GM18867 (cell line): ENCODE data around the gene RAB37.
A peak's percentile ranks its signal among the peaks of the same experiment; 100 is the strongest.

Source experiments
- ATAC-seq: cut with Tn5 transposase; IDR thresholded peaks from one replicate; pipeline ENCODE4 v1.9.1; 2021; ENCODE audit warnings: mild to moderate bottlenecking, moderate library complexity; ENCODE audit not compliant: unreplicated experiment

RAB37 gene

GRCh38 chr17:74728033-74728701 lies 8.9 kb upstream of the RAB37 start:
- ATAC-seq = no peak

GRCh38 chr17:74728702-74729075 lies 8.4 kb upstream of the RAB37 start:
- ATAC-seq = no peak

DNA sequence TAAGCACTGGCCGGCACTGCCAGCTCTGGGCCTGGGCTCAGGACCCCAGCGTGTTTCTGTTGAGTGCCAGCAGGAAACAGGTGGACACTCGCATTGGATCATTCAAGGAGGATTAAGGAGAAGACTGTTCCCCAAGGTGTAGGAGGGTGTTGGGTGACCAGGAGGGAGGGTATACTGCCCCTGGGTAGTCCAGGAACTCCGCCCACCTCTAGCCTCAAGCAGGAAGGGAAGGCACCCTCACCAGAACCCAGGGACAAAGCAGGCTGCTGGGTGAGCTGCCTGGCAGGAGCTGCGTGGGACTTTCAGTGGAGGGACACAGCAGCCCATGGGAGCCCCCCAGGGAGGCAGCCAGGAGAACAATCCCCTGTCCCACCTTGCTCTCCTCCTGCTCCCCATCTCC lies 7.7 kb upstream of the RAB37 start:
- no peak for ATAC-seq

- ATAC-seq = no peak
Observed at GRCh38 chr17:74729866-74730265, 7.2 kb upstream of the RAB37 start.

- peak; percentile 46 for ATAC-seq
Observed at GRCh38 chr17:74730491-74731346, 6.3 kb upstream of the RAB37 start.

GRCh38 chr17:74731347-74731605 lies 5.8 kb upstream of the RAB37 start:
- no peak for ATAC-seq

GRCh38 chr17:74732042-74732867 lies 4.8 kb upstream of the RAB37 start:
- ATAC-seq = no peak

DNA sequence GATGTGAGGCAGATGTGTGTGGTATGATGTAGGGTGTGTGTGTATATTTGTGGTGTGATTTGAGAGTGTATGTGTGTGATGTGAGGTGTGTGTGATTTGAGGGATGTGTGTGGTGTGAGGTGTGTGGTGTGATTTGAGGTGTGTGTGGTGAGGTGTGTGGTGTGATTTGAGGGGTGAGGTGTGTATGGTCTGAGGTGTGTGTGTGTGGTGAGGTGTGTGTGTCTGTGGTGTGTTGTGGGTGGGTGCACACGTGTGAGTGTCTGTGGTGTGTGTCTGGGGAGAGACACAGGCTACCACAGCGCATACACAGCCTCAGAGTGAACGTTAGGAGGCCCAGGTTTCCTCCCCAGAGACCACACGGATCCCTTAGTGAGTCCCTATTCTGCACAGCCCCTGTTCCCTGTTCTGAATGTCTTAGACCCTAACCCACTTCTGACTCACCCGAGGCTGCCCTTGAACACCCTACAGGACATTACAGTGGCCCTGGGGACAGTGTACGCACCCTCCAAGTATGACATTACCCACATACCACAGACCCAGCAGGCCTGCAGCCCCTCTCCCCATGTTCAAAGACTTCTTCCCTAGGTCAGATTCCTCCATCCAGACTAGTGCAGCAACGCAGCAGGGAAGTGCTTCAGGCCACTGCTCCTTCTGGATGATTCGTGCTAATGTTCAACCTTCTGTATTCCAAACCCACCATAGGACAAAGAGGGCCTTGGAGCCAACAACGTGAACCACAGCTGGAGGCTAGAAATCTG lies 3.5 kb upstream of the RAB37 start:
- no peak for ATAC-seq

- no peak for ATAC-seq
Observed at GRCh38 chr17:74734256-74734655, 2.8 kb upstream of the RAB37 start.

- no peak for ATAC-seq
Observed at GRCh38 chr17:74737299-74738050, 419 bp downstream of the RAB37 start.

GRCh38 chr17:74738051-74738996 lies 1.3 kb downstream of the RAB37 start:
- ATAC-seq = no peak

- ATAC-seq = no peak
Observed at GRCh38 chr17:74739227-74739831, 2.3 kb downstream of the RAB37 start.

DNA sequence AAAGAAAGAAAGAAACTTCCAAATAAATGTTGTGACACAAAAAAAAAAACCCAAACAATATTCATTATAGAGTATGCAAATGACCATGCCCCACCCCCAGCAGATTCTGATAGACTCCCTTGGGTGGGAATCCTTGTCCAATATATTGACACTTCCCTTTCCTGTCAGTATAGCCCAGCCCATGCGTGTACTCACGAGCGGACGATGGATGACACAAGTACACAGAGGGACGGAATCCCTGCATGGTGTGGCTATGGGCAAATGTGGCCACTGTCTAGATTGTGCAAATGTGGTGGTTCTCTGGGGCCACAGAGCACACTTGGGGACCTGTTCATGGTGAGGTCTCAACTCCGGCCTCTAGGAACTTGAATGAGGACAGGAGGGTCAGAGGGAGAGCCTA lies 3.1 kb downstream of the RAB37 start:
- no peak for ATAC-seq

DNA sequence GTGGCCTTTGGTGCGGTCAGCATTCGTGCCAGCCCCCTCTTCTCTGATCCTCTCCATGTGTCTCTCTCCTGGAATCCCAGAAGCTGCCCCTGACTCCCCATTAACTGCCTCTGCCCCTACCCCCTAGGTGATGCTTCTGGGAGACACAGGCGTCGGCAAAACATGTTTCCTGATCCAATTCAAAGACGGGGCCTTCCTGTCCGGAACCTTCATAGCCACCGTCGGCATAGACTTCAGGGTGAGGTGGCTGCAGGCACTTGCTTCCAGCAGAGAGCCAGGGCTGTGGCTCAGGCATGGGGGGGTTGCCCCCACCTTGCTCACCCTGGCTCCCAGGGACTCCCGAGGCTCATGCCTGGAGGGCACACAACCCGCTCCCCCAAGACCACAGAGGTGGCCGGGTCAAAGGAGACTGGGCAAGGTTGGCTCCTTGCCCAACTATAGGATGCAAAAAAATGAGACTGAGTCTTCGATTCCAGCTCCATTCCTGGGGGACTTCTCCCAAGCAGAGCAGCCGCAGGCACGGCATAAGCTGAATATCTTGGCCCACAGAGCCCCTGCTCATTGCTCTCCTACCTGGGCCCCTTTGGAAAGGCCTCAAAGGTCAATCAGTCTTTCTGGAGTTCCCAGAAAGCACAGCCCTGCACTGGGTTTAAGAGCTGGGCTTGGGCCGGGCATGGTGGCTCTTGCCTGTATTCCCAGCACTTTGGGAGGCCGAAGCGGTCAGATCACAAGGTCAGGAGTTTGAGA lies 3.8 kb downstream of the RAB37 start:
- ATAC-seq = no peak

DNA sequence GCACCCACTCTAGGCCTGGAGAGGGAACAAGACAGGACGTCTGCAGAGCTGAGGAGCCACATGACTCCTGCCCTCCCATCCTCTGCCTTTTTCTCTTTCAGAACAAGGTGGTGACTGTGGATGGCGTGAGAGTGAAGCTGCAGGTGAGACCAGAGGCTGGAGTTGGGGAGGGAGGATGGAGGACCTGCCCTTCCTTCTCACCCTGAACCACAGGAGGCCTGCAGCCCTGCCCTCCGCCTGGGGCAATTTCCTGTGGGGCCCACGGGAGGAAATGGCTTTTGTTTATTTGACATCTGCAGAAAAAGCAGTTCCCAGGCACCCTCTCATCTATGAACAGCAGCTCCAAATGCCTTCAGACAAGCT lies 5.1 kb downstream of the RAB37 start:
- peak; percentile 57 for ATAC-seq

- no peak for ATAC-seq
Observed at GRCh38 chr17:74742978-74743545, 6.0 kb downstream of the RAB37 start.

GRCh38 chr17:74743755-74744154 lies 6.7 kb downstream of the RAB37 start:
- ATAC-seq = no peak

DNA sequence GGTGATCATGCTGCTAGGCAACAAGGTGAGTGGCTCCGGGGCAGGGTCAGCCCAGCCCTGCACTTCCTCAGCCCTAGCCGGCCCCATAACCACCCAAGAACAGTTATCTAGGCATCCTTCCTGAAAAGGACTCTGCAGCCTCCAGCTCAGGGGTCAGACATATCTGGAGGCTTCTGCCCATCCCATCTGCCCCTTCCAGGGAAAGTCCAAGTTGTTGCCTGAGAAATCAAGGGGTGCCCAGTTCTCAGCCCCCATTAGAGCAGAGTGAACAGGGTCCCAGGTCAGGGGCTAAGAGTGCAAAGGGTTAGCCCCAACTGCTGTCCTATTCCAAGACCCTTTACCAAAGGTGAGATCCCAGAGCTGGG lies 7.3 kb downstream of the RAB37 start:
- no peak for ATAC-seq
